Posterior cingulate gyrus (tissue), 11 donors: ENCODE results near the gene NAA15.
"Not testable (repeated sequence)": the region's sequence is repeated elsewhere in the genome, so short reads cannot be mapped to it uniquely, and the experiment has no call there.

ENCODE experiments used
- DNase-seq, 10 donors: peaks; one replicate each; pipeline versions ENCODE4 v3.0.0 to v3.0.0-alpha.2; 2020 to 2021; ENCODE audit warnings: mixed read lengths in 3 of 10
- intact Hi-C: fragments of 100-400 bp; cut with DNase I; formaldehyde crosslinking; loops from one replicate; pipeline ENCODE4 v1.15.1; 2023

The NAA15 gene

GRCh38 chr4:139333046-139333445, 31.7 kb downstream of the NAA15 start:
- intact Hi-C loops: no loop called here
- no peak for DNase-seq

GRCh38 chr4:139337612-139338011, 36.3 kb downstream of the NAA15 start:
- intact Hi-C loops: no loop called here
- DNase-seq: no peak

- DNase-seq: no peak
- intact Hi-C loops: no loop called here
These were observed 60.0 kb downstream of the NAA15 start for GRCh38 chr4:139361301-139361700.

- DNase-seq: no peak
- intact Hi-C loops: no loop called here
These were observed 66.3 kb downstream of the NAA15 start for GRCh38 chr4:139367421-139368090.

GRCh38 chr4:139368998-139369397, 67.7 kb downstream of the NAA15 start:
- DNase-seq: no peak
- intact Hi-C loops: no loop called here

GRCh38 chr4:139374251-139374650, 72.9 kb downstream of the NAA15 start:
- intact Hi-C loops: no loop called here
- no peak for DNase-seq

GRCh38 chr4:139386421-139386820, 85.1 kb downstream of the NAA15 start:
- intact Hi-C loops: no loop called here
- DNase-seq: no peak

GRCh38 chr4:139389102-139389501, 87.8 kb downstream of the NAA15 start:
- intact Hi-C loops: no loop called here
- DNase-seq: no peak

- intact Hi-C loops: no loop called here
These were observed 88.7 kb downstream of the NAA15 start for GRCh38 chr4:139389991-139390390.

GRCh38 chr4:139391731-139392130, 90.4 kb downstream of the NAA15 start:
- intact Hi-C loops: no loop called here
- no peak for DNase-seq

More at GRCh38 chr4:139389991-139390390, 88.7 kb downstream of the NAA15 start:
- DNase-seq: no peak

- DNase-seq: no peak
- intact Hi-C loops: no loop called here
These were observed 91.5 kb downstream of the NAA15 start for GRCh38 chr4:139392797-139393196.

GRCh38 chr4:139401368-139401767, 100.1 kb downstream of the NAA15 start:
- intact Hi-C loops: loop anchor here (10.0 kb wide), 1 partner anchor 253 kb away; no protein-coding TSS in a partner anchor

GRCh38 chr4:139402436-139402835, 101.1 kb downstream of the NAA15 start:
- intact Hi-C loops: loop anchor here (10.0 kb wide), 1 partner anchor 252 kb away; no protein-coding TSS in a partner anchor
- no peak for DNase-seq

More at GRCh38 chr4:139401368-139401767, 100.1 kb downstream of the NAA15 start:
- no peak for DNase-seq

GRCh38 chr4:139403462-139403861, 102.2 kb downstream of the NAA15 start:
- intact Hi-C loops: loop anchor here (10.0 kb wide), 1 partner anchor 251 kb away; no protein-coding TSS in a partner anchor
- no peak for DNase-seq

GRCh38 chr4:139410312-139410711, 109.0 kb downstream of the NAA15 start:
- DNase-seq: no peak
- intact Hi-C loops: no loop called here

- intact Hi-C loops, DNase-seq: not testable (repeated sequence)
These were observed 113.4 kb downstream of the NAA15 start for GRCh38 chr4:139414671-139415210.

GRCh38 chr4:139416073-139416673, 114.9 kb downstream of the NAA15 start:
- intact Hi-C loops: no loop called here
- peak in 1 of 10 donors; percentile 17 for DNase-seq

- DNase-seq: peak in 4 of 10 donors; percentile 16 to 47 (median 27)
- intact Hi-C loops: no loop called here
These were observed 118.1 kb downstream of the NAA15 start for GRCh38 chr4:139419388-139419914.

- intact Hi-C loops: no loop called here
- DNase-seq: no peak
These were observed 119.3 kb downstream of the NAA15 start for GRCh38 chr4:139420652-139421051.

- no peak for DNase-seq
- intact Hi-C loops: no loop called here
These were observed 134.8 kb downstream of the NAA15 start for GRCh38 chr4:139436122-139436521.

GRCh38 chr4:139438141-139438540, 136.8 kb downstream of the NAA15 start:
- DNase-seq: no peak
- intact Hi-C loops: no loop called here

GRCh38 chr4:139441029-139441428, 139.7 kb downstream of the NAA15 start:
- no peak for DNase-seq
- intact Hi-C loops: no loop called here
